Measurements from ENCODE around the gene CDH13.

CDH13 gene

DNA sequence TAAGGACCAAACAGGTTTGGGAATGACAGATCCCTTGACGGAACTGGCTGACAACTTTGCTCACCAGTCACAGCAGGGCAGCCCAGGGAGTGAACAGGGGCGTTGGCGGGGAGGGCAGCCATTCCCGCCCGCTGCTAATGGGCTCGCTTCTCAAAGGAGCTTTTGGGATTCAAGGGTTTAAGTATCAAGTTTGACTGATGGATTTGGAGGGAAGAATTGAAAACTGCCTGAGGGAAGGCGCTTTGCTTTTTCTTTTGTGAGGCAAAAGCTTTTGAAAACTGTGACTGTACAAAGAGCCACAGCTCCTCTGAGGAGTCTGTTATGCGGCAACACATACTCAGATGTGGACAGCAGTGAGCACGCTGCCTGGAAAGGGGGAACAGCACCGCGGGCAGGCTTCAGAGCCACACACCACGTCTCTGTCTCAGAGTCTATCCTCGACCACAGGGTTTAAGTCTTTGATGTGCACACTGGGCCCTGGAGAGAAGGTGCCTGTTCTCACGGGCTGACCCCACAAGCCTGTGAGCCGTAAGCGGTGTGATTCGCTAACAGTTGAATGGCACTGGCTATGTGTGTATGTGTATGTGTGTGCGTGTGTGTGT lies 1101.1 kb downstream of the CDH13 start:
- no peak for DNase-seq
- H2AFZ ChIP-seq (ENCODE audit: insufficient read depth, low read length, poor library complexity), result no peak overlapping the region
- H3K23ac ChIP-seq (ENCODE audit: low read length), result no peak overlapping the region
- H3K36me3 ChIP-seq (ENCODE audit: control insufficient read depth in 1 of 2, insufficient read depth in 2 of 2, low read length in 2 of 2), result no peaks in the 10 kb centered on the region
- no peak overlapping the region for H3K4me2 ChIP-seq (ENCODE audit: low read length)
- no peak overlapping the region for H2BK120ac ChIP-seq (ENCODE audit: insufficient read depth, low read length, poor library complexity)
- no peak overlapping the region for H4K8ac ChIP-seq (ENCODE audit: low read depth, low read length)
- no peak overlapping the region for H4K12ac ChIP-seq (ENCODE audit: low read depth, low read length)
- no peak overlapping the region for H2BK5ac ChIP-seq (ENCODE audit: low read depth, low read length, poor library complexity)
- no peak overlapping the region for H3K9ac ChIP-seq (ENCODE audit: low read length)
- no peak overlapping the region for H3K18ac ChIP-seq (ENCODE audit: low read length)
- no peaks in the 10 kb centered on the region for H3K27me3 ChIP-seq (ENCODE audit: insufficient read depth, low read length)
- H3K79me2 ChIP-seq (ENCODE audit: control insufficient read depth, insufficient read depth, low read length, poor library complexity), result no peaks in the 10 kb centered on the region
- H2AK5ac ChIP-seq (ENCODE audit: low read length), result no peak overlapping the region
- no peak overlapping the region for H3K27ac ChIP-seq (ENCODE audit: low read depth, low read length)
- peaks cover 8% of the 10 kb centered on the region for H3K9me3 ChIP-seq (ENCODE audit: insufficient read depth, low read depth, low read length)
- no peaks in the 10 kb centered on the region for H3K79me1 ChIP-seq (ENCODE audit: low read length)
- H2BK12ac ChIP-seq (ENCODE audit: low read length), result no peak overlapping the region
- no peak overlapping the region for H3K4ac ChIP-seq (ENCODE audit: low read depth, low read length)
- H3K14ac ChIP-seq (ENCODE audit: low read length), result no peak overlapping the region
- no peak overlapping the region for H4K91ac ChIP-seq (ENCODE audit: low read depth, low read length)
- no peaks in the 10 kb centered on the region for H3K4me1 ChIP-seq (ENCODE audit: control insufficient read depth in 1 of 2, insufficient read depth in 2 of 2, low read length in 2 of 2)
- WGBS (ENCODE audit: extremely low coverage, insufficient coverage, insufficient read length), result no CpG with 5 or more reads among the region's 18 CpGs
- no peak overlapping the region for H3K4me3 ChIP-seq (ENCODE audit: low read depth, low read length)

DNA sequence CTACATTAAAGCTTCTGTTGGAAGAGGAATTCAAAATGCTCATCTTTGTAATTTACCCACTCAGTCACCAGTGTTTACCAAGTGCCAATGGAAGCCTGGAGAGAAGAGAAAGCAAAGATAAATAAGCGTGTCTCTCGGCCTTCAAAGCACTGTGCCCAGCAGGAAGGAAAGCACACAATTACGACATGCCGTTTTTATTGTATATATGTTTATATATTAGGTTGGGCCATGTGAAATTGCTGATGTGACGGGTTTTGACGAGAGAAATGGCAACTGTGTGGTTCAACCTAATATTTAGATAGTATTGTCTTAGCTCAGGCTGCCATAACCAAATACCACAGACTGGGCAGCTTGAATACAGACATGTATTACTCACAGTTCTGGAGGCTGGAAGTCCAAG lies 1101.7 kb downstream of the CDH13 start:
- H2AFZ ChIP-seq (ENCODE audit: insufficient read depth, low read length, poor library complexity), result no peak overlapping the region
- H4K8ac ChIP-seq (ENCODE audit: low read depth, low read length), result no peak overlapping the region
- no peak overlapping the region for H3K18ac ChIP-seq (ENCODE audit: low read length)
- 100% methylated on average over 1 of the region's 6 CpGs for WGBS (ENCODE audit: extremely low coverage, insufficient coverage, insufficient read length)
- no peak overlapping the region for H3K4me3 ChIP-seq (ENCODE audit: low read depth, low read length)
- no peak overlapping the region for H3K4ac ChIP-seq (ENCODE audit: low read depth, low read length)
- H3K79me2 ChIP-seq (ENCODE audit: control insufficient read depth, insufficient read depth, low read length, poor library complexity), result no peaks in the 10 kb centered on the region
- no peaks in the 10 kb centered on the region for H3K27me3 ChIP-seq (ENCODE audit: insufficient read depth, low read length)
- no peak overlapping the region for H3K27ac ChIP-seq (ENCODE audit: low read depth, low read length)
- H3K9me3 ChIP-seq (ENCODE audit: insufficient read depth, low read depth, low read length), result peaks cover 13% of the 10 kb centered on the region
- H3K4me1 ChIP-seq (ENCODE audit: control insufficient read depth in 1 of 2, insufficient read depth in 2 of 2, low read length in 2 of 2), result no peaks in the 10 kb centered on the region
- H3K9ac ChIP-seq (ENCODE audit: low read length), result no peak overlapping the region
- H2AK5ac ChIP-seq (ENCODE audit: low read length), result no peak overlapping the region
- H2BK5ac ChIP-seq (ENCODE audit: low read depth, low read length, poor library complexity), result no peak overlapping the region
- H2BK12ac ChIP-seq (ENCODE audit: low read length), result no peak overlapping the region
- H4K12ac ChIP-seq (ENCODE audit: low read depth, low read length), result no peak overlapping the region
- H2BK120ac ChIP-seq (ENCODE audit: insufficient read depth, low read length, poor library complexity), result no peak overlapping the region
- H3K23ac ChIP-seq (ENCODE audit: low read length), result no peak overlapping the region
- H3K14ac ChIP-seq (ENCODE audit: low read length), result no peak overlapping the region
- H4K91ac ChIP-seq (ENCODE audit: low read depth, low read length), result no peak overlapping the region
- DNase-seq, result no peak
- no peaks in the 10 kb centered on the region for H3K36me3 ChIP-seq (ENCODE audit: control insufficient read depth in 1 of 2, insufficient read depth in 2 of 2, low read length in 2 of 2)
- H3K4me2 ChIP-seq (ENCODE audit: low read length), result no peak overlapping the region
- no peaks in the 10 kb centered on the region for H3K79me1 ChIP-seq (ENCODE audit: low read length)

DNA sequence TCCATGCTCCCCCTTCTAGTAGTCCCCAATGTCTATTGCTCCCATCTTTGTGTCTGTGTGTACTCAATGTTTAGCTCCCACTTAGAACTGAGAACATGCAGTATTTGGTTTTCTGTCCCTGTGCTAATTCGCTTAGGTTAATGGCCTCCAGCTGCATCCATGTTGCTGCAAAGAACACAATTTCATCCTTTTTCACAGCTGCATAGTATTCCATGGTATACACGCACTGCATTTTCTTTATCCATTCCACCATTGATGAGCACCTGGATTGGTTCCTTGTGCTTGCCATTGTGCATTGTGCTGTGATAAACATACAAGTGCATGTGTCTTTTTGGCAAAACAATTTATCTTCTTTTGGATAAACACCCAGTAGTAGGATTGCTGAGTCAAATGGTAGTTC lies 1104.0 kb downstream of the CDH13 start:
- no peak overlapping the region for H3K4me3 ChIP-seq (ENCODE audit: low read depth, low read length)
- no peak overlapping the region for H2BK120ac ChIP-seq (ENCODE audit: insufficient read depth, low read length, poor library complexity)
- no peaks in the 10 kb centered on the region for H3K4me1 ChIP-seq (ENCODE audit: control insufficient read depth in 1 of 2, insufficient read depth in 2 of 2, low read length in 2 of 2)
- no peak overlapping the region for H4K91ac ChIP-seq (ENCODE audit: low read depth, low read length)
- no peak overlapping the region for H3K18ac ChIP-seq (ENCODE audit: low read length)
- H3K36me3 ChIP-seq (ENCODE audit: control insufficient read depth in 1 of 2, insufficient read depth in 2 of 2, low read length in 2 of 2), result no peaks in the 10 kb centered on the region
- H3K27ac ChIP-seq (ENCODE audit: low read depth, low read length), result no peak overlapping the region
- H3K27me3 ChIP-seq (ENCODE audit: insufficient read depth, low read length), result no peaks in the 10 kb centered on the region
- H3K9ac ChIP-seq (ENCODE audit: low read length), result no peak overlapping the region
- H4K8ac ChIP-seq (ENCODE audit: low read depth, low read length), result no peak overlapping the region
- H3K23ac ChIP-seq (ENCODE audit: low read length), result no peak overlapping the region
- no peaks in the 10 kb centered on the region for H3K79me2 ChIP-seq (ENCODE audit: control insufficient read depth, insufficient read depth, low read length, poor library complexity)
- H2AFZ ChIP-seq (ENCODE audit: insufficient read depth, low read length, poor library complexity), result no peak overlapping the region
- H3K79me1 ChIP-seq (ENCODE audit: low read length), result no peaks in the 10 kb centered on the region
- H3K14ac ChIP-seq (ENCODE audit: low read length), result no peak overlapping the region
- H4K12ac ChIP-seq (ENCODE audit: low read depth, low read length), result no peak overlapping the region
- H3K4ac ChIP-seq (ENCODE audit: low read depth, low read length), result no peak overlapping the region
- no peak overlapping the region for H2BK12ac ChIP-seq (ENCODE audit: low read length)
- DNase-seq, result no peak
- WGBS (ENCODE audit: extremely low coverage, insufficient coverage, insufficient read length), result no CpG with 5 or more reads among the region's 2 CpGs
- H2BK5ac ChIP-seq (ENCODE audit: low read depth, low read length, poor library complexity), result no peak overlapping the region
- H3K9me3 ChIP-seq (ENCODE audit: insufficient read depth, low read depth, low read length), result peaks cover 14% of the 10 kb centered on the region
- H2AK5ac ChIP-seq (ENCODE audit: low read length), result no peak overlapping the region
- H3K4me2 ChIP-seq (ENCODE audit: low read length), result no peak overlapping the region

DNA sequence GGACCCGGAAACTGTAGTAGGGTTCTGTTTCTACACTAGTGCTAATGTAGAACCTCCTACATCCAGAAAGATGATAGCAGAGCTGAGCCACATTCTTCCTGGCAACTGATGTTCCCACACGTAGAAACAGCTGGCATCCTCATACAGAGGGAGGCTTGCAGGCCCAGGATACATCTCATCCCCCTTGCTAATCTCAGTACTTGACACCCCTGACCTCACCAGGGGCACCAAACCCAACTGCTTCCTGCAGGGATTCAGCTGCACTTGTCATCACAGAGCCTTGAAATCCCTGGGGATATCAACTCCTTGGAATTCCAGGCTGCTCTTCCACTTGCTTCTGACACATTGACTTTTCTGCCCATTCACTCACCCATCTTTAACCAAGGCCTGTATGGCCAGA lies 1105.8 kb downstream of the CDH13 start:
- H4K8ac ChIP-seq (ENCODE audit: low read depth, low read length), result no peak overlapping the region
- H4K12ac ChIP-seq (ENCODE audit: low read depth, low read length), result no peak overlapping the region
- H3K14ac ChIP-seq (ENCODE audit: low read length), result no peak overlapping the region
- H3K27ac ChIP-seq (ENCODE audit: low read depth, low read length), result no peak overlapping the region
- no peak overlapping the region for H3K9ac ChIP-seq (ENCODE audit: low read length)
- H3K79me2 ChIP-seq (ENCODE audit: control insufficient read depth, insufficient read depth, low read length, poor library complexity), result no peaks in the 10 kb centered on the region
- no peaks in the 10 kb centered on the region for H3K4me1 ChIP-seq (ENCODE audit: control insufficient read depth in 1 of 2, insufficient read depth in 2 of 2, low read length in 2 of 2)
- DNase-seq, result no peak
- H2AK5ac ChIP-seq (ENCODE audit: low read length), result no peak overlapping the region
- H3K9me3 ChIP-seq (ENCODE audit: insufficient read depth, low read depth, low read length), result peaks cover 14% of the 10 kb centered on the region
- H3K18ac ChIP-seq (ENCODE audit: low read length), result no peak overlapping the region
- no peak overlapping the region for H2BK12ac ChIP-seq (ENCODE audit: low read length)
- no peaks in the 10 kb centered on the region for H3K27me3 ChIP-seq (ENCODE audit: insufficient read depth, low read length)
- no peak overlapping the region for H2AFZ ChIP-seq (ENCODE audit: insufficient read depth, low read length, poor library complexity)
- H3K4me3 ChIP-seq (ENCODE audit: low read depth, low read length), result no peak overlapping the region
- H3K4me2 ChIP-seq (ENCODE audit: low read length), result no peak overlapping the region
- WGBS (ENCODE audit: extremely low coverage, insufficient coverage, insufficient read length), result no CpG with 5 or more reads among the region's 2 CpGs
- no peaks in the 10 kb centered on the region for H3K36me3 ChIP-seq (ENCODE audit: control insufficient read depth in 1 of 2, insufficient read depth in 2 of 2, low read length in 2 of 2)
- H2BK5ac ChIP-seq (ENCODE audit: low read depth, low read length, poor library complexity), result no peak overlapping the region
- no peak overlapping the region for H4K91ac ChIP-seq (ENCODE audit: low read depth, low read length)
- H3K23ac ChIP-seq (ENCODE audit: low read length), result no peak overlapping the region
- H3K4ac ChIP-seq (ENCODE audit: low read depth, low read length), result no peak overlapping the region
- no peak overlapping the region for H2BK120ac ChIP-seq (ENCODE audit: insufficient read depth, low read length, poor library complexity)
- no peaks in the 10 kb centered on the region for H3K79me1 ChIP-seq (ENCODE audit: low read length)

Data from trophoblast cell (in vitro differentiated cells and primary cell).